ENCODE data around the gene SIGLEC11.
"Not testable (repeated sequence)": the region's sequence is repeated elsewhere in the genome, so short reads cannot be mapped to it uniquely, and the experiment has no call there.

SIGLEC11 gene

DNA sequence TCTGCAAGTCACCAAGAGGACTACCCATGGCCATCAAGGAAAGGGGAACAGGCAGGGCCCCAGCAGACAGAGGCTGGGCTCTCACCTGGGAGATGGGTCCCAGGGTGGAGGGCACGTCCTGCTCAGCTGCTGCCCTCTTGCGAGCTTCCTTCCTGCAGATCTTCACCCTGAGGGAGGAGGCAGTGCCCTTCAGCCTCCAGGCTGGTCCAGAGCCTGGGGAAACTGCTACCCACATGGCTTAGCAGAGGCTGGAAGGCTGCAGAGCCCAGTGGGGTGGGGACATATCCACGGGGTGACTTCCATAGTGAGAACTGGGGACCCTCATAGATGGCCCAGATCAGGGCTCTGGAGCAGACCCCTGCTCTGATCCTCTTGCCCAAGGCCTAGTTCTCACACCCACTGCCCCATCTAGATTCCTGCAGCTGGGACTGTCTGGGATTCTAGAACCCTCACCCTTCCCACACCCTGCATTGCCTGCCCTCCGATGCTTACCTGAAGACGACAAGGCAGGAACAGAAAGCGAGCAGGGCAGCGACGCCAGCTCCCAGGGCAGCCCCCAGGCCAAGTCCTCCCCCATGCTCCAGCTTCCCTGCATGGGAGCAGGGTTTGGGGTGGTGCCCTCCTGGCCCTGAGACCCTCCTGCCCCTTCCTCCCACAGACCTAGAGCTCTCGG lies 9.0 kb downstream of the SIGLEC11 start:
- no peak for DNase-seq (ENCODE audit: low read depth)

DNA sequence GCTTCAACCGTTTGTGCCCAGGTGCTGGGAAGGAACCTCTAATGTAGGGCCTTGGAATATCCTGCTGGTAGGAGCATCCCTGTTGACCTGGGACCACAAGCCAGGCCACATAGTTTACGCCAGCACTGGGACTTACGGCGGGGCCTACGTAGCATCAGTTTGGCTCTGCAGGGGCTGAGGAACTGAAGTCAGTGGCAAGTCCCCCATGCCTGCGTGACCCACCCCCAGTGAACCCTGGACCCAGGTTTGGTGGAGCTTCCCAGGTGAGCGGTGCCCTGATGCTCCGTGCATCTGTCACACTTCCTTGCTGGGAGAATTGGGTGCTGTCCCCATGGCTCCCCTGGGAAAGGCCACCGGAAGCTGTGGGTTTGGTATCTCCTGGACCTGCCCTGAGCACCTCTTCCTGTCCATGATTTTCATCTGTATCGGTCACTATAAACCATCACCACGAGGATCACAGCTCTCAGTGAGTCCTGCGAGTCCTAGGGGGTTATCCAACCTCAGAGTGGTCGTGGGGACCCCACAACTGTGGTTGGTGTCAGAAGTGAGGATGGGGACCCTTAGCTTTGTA lies 9.9 kb downstream of the SIGLEC11 start:
- no peak for DNase-seq (ENCODE audit: low read depth)

DNA sequence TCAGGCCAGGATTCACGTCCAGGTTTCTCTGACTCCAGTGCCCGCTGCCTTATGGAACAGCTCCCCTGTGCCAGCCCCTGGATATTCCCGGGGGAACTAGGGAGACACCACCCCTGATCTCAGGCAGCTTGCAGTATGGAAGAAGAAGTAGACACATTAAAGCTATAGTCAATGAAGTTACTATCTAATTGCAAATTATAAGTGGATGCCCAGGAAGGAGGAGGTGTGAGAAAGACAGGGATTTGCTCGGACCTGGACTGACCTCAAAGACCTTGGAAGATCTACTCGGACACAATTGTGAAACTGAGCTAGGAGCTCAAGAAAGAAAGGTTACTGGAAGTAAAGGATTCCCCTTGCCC lies 10.4 kb downstream of the SIGLEC11 start:
- no peak for DNase-seq (ENCODE audit: low read depth)

DNA sequence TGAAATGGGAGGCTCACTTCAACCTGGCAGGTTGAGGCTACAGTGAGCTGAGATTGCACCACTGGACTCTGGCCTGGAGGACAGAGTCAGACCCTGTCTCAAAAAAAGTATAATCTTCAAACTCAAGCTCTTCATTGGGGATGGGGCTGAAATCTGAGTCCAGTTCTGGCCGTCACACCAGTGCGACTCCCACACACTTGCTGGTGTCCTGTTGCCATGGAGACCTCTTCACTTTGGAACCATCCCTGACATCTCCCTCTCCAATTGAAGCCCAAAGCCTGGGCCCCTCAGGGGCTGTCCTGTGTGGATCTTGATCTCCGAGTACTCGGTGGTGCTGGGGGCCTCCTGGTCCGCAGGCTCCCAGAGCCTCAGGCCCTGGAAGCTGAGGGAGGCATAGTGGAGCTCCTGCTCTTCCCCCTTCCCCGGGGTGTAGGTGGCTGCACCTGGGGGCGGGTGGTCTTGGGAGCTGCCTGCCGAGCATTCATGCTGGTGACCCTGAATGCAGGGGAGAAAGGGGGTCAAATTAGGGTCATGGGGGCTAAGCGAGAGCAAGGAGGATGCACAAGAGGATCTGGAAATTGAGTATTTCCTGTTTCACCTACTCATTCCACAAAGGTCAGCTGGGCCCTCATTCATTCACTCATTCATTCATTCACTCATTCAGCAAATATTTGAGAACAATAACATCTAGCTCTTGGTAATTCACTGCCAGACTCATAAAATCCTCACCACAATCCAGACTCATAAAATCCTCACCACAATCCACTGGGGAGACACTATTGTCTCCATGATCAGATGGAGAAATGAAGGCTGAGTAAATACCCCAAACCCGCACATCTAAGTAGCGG lies 11.0 kb downstream of the SIGLEC11 start:
- no peak for DNase-seq (ENCODE audit: low read depth)

DNA sequence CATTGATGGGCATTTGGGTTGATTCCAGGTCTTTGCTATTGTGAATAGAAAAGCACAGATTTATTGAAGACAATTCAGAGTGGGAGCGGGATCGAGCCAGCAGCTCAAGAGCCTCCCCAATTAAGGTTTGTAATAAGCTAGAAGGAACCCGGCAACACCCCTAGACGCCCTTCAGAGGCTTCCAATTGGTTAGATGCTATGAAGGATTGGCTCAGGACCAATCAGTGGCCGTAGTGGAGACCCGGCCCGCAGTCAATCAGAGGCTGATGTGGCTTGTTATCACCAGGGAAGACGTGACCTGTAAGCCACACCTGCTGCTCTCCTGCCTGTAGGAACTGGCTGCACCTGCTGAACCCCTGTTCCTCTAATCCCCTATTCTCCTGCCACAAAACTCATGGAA lies 14.6 kb downstream of the SIGLEC11 start:
- DNase-seq (ENCODE audit: low read depth): no peak

DNA sequence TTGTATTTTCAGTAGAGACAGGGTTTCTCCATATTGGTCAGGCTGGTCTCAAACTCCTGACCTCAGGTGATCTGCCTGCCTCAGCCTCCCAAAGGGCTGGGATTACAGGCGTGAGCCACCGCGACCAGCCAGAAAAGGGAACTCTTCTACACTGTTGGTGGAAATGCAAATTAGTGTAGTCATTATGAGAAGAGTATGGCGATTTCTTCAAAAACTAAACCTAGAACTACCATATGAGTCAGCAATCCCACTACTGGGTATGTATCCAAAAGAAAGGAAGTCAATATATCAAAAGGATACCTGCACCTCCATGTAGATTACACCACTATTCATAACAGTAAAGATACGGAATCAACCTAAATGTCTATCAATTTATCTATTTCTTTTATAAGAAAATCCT lies 16.4 kb downstream of the SIGLEC11 start:
- DNase-seq (ENCODE audit: low read depth): not testable (repeated sequence)

DNA sequence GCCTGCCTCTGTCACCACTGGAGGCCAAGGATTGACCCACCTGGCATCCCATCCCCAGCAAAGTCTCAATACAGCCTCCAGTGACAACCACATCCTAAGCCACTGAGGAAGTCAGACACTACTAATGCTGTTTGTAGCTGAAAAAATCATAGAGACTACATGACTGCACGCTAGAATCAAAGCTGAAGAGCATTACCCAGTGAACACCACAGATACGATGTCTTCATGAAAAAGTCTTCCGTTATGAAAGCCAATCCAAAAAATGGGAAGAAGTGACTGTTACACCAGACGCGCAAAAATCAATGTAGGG lies 20.5 kb downstream of the SIGLEC11 start:
- DNase-seq (ENCODE audit: low read depth): no peak

DNA sequence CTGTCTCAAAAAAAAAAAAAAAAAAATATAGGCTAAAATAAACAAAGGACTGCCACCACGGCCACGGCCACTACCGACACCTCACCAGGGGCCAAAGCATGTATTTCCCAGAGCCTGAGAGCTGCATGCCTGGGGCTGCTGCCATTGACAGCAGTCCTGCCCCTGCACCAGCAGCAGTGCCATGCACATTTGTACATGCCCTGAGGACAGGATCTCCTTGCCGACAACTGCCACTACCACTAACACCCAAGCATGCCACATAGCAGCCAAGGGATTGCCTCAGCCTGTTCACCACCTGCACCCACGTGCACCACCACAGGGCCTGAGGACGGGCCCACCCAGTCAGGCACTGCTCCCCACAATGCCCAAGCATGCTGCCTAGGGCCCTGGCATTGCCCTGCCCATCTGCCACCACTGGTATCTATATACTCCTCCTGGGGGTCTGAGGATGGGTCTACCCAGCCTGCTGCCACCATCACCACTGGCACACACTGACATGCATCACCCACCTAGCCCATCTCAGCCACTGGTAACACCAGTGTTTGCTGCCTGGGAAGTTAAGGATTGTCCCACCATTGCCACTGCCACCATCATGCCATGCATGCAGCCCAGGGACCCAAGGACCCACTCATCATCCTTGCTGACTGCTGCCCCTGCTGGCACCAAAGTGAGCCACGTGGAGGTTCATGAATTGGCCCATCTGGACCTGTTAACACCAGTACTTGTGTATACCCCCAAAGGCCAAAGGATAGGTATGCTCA lies 21.1 kb downstream of the SIGLEC11 start:
- DNase-seq (ENCODE audit: low read depth): no peak

DNA sequence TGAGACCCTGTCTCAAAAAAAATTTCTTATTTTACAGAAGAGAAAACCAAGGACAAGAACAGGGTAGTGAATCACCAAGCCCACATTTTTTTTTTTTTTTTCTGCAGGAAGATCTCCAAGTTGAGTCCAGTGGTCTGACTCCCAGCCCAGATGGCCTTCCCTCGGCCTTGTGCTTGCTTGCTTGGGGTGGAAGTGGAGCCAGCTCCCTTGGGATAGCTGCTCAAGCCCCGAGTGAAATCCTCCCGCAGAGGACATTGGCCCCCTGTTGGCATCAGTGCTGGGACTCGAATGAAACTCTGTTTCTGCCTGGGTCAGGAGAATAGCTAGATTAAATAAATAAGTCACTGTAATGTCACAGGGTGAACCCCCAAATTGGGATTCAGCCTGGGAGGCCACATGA lies 22.3 kb downstream of the SIGLEC11 start:
- no peak for DNase-seq (ENCODE audit: low read depth)

DNA sequence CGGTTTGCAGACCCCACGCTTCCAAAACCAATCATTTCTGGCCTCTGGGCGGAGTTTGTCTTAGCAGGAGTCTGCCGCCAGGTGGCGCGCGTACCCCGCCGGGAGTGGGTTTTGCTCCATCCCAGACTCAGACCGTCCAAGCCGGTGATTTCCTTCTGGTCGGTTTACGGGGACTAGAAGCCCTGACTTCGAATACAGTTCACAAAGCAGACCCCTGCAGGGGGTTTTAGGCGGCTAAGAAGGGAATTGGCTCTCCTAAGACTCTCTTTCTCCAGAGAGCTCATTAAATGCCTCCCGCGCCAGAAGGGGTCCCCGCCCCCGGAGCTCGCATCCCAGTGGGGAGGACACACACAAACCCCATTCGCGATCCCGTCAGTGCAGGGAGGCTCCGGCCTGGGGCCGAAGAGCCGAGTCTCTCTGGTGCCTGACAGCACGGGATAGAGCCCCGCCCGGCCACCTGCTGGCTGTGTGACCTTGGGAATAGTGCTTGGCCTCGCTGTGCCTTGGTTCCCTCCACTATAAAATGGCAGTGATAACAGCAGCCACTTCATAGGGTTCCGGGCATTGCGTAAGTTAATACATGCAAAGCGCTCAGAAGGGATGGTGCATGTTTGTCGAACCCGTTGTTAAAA lies 23.1 kb downstream of the SIGLEC11 start:
- DNase-seq (ENCODE audit: low read depth): peak; percentile 65

DNA sequence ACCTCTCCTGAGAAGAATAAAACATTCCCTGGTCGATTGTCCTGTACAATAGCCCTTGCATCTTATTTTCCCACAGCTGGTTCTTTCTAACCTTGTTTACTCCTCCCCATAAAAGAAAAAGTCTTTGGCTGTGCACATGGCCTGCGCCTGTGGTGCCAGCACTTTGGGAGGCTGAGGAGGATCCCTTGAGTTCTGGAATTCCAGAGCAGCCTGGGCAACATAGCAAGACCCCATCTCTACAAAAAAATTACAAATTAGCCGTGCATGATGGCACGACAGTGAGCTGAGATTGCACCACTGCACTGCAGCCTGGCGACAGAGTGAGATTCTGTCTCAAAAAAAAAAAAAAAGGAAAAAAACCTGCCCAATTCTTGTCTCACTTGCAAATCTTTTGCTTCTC lies 24.4 kb downstream of the SIGLEC11 start:
- DNase-seq (ENCODE audit: low read depth): no peak

DNA sequence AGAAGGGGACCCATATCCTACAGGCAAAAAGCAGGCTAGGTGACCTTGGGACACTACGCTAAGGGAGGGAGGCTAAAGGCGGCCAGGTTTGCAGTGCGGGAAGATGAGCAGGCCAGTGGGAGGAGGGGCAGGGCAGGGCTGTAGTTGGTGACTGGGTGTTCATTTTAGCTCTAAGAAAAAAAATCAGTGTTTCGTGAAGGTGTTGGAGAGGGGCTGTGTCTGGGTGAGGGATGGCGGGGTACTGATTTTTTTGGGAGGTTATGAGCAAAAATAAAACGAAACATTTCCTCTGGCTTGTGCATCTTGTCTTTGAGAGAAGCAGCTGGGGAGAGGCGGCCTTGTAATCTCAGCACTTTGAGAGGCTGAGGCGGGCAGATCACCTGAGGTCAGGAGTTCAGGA lies 27.3 kb downstream of the SIGLEC11 start:
- DNase-seq (ENCODE audit: low read depth): no peak

DNA sequence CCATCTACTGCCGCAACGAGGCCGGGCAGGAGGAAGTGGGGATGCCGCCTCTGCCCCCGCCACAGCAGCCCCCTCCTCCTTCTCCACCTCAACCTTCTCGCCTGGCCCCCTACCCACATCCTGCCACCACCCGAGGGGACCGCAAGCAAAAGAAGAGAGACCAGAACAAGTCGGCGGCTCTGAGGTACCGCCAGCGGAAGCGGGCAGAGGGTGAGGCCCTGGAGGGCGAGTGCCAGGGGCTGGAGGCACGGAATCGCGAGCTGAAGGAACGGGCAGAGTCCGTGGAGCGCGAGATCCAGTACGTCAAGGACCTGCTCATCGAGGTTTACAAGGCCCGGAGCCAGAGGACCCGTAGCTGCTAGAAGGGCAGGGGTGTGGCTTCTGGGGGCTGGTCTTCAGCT lies 28.2 kb downstream of the SIGLEC11 start:
- no peak for DNase-seq (ENCODE audit: low read depth)

DNA sequence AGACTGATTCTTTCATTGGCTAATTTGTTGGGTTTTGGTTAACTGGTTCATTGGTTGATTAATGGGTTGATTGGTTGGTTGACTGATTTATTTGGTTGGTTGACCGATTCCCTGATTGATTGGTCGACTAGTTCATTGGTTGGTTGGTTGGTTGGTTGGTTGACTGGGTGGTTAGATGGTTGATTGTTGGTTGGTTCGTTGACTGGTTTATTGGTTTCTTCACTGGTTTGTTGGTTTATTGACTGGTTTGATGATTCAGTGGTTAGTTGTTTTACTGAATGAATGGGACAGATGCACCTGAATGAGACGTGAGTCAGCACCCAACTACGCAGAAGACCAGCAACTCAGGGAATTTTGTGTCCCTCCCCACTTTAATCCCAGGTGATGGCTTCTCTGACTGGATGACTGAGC lies 28.9 kb downstream of the SIGLEC11 start:
- no peak for DNase-seq (ENCODE audit: low read depth)

DNA sequence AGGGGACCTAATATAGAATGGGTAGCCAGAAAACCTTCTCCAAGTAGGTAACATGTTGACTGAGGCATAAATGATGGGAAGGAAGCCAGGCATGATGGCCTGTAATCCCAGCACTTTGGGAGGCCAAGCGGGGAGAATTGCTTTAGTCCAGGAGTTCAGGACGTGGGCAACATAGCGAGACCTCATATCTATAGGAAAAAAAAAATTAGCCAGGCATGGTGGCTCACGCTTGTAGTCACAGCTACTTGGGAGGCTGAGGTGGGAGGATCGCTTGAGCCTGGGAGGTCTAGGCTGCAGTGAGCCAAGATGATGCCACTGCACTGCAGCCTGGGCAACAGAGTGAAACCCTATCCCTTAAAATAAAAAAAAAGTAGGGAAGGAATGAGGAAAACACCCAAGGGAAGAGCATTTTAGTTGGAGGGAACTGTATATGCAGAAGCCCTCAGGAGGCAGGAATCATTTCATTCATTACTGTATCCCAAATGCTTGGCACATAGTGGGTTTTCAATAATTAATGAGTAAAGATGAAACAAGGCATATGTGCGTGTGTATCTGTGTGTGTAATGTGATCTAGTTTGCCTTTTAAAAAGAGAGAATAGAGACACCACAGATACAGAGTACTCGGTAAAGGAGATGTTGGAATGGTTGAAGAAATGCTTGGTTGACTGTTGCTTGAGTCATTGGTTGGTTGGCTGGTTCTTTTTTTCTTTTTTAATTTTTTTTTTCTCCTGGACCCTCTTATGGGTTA lies 29.5 kb downstream of the SIGLEC11 start:
- no peak for DNase-seq (ENCODE audit: low read depth)

DNA sequence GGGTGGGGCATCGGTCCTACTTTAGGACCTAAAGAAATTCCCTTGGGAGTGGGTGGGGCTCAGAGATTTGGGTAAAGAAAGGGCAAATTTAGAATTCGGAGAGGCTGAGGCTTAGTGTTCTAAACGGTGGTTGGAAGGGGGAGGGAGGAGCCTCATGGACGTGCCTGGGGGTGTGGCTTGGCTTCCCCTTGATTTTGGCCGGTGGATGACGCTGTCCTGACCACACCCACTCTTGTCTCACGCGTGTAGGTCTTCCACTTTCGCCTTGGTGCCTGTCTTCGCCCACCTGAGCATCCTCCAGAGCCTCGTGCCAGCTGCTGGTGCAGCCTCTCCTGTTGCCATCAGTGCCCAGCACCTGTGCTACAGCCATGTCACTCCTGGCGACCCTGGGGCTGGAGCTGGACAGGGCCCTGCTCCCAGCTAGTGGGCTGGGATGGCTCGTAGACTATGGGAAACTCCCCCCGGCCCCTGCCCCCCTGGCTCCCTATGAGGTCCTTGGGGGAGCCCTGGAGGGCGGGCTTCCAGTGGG lies 30.4 kb downstream of the SIGLEC11 start:
- no peak for DNase-seq (ENCODE audit: low read depth)

DNA sequence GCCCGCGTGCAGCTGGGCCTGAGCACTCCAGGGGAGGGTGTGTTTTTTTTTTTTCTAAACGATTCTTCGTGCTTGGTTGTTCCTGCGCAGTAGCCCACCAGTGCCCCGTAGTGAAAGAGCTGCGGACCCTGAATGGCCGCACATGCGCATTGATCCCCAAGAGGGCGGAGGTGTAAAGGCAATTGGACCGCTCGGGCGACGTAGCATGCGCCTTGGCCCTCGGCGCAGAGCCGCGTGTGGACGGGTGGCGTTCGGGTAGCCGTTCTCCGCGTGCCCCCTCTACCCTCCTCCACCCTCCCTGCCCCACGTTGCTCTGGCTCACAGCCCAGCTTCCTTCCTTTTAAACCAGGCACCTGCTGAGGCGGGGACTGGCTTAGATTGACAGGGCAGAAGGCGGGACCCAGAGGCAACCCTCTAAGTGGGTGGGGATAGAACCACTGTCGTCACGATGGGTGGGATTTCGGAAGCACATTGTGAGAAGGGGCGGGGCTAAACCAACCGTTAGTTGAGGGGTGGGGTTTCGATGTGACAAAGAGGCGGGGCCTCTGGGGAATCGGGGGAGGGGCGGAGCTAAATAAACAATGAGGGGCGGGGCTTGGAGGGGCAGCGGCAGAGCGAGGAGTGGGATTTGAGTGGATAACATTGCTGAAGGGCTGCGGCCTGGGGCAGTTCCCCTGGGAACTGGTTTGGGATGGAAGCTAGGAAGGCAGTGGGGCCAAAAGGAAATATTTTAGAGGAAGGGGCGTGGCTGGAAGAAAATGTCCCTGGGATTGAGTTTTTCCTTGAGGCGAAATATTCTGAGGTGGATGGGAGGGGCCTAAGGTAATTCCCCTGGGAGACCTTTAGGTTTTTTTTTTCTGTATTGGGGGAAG lies 31.1 kb downstream of the SIGLEC11 start:
- peak; percentile 85 for DNase-seq (ENCODE audit: low read depth)

DNA sequence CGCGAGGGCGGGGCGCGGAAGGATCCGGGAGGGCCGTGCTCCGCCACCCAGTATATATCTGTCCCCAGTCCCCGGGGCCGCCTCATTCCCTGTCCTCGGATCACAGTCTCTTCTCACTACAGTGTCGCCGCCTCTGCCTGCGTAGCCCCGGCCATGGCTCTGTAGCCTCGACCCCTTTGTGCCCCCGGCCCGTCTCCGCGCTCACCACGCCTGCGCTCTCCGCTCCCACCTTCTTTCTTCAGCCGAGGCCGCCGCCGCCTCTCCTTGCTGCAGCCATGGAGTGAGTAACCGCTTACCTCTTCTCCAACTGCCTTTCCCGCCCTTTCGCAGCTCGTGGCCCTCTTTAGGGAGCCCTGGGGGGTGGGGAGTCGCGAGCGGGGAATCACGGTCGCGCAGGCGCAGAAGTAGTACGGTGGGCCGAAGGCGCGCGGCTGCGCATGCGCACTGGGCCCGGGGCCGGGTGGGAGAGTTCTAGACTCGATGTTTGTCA lies 31.8 kb downstream of the SIGLEC11 start, which contains the start of the genes ATF5 and NUP62:
ATF5 (plus strand) TSS at position 85 of the 490 bp plus-strand sequence. CDS start 1,646 bp downstream, outside the sequence.
NUP62 (minus strand) TSS at position 384 of the 490 bp plus-strand sequence. CDS start 19,697 bp downstream, outside the sequence.
- DNase-seq (ENCODE audit: low read depth): peak; percentile 92

DNA sequence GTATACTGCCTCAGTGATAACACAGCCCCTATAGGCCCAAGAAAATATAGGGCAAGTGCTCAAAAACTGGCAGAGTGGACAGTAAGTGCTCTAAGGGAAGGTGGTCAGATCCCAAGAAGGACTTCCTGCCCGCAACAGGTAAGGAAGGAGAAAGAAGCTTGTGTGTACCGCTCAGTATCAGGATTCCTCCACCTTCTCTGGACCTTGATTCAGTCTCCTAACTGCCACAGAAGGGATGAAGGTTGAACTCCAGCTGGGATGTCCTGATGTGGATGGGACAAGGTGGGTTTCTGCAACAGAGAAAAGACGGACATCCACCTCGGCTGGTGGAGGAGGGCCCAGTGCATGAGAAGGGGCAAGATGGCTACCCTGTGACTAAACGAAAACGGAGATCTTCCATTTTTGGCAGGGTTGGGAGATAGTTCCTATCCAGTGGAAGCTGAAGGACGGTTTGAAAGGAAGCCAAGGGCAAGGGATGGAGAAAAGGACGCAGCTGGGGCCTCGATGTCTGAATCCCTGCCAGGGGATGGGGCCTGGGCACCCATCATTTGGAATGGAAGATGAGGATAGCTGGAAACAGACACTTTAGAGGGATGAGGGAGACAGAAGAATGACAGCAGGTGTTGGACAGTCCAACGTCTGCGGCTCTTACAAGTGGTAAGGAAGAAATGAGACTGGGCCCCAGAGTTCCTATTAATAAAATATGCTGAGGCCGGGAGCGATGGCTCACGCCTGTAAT lies 33.3 kb downstream of the SIGLEC11 start:
- DNase-seq (ENCODE audit: low read depth): no peak

Measured in stimulated activated CD8-positive, alpha-beta memory T cell treated with anti-CD3 and anti-CD28 coated beads, Interleukin-12 subunit alpha, Interleukin-12 subunit beta, amount 100 ng/mL, for 1 hour (primary cell).